ENCODE results near the gene ILDR1. TPM values are rescaled to one million over a fixed set of nuclear protein-coding genes. Genes with fewer than 3 reads are reported as not detected.

Gene ILDR1
- total RNA-seq, 6 experiments from 2014 or later = 0.12 to 0.88 (median 0.33) TPM; not detected in 1

Small RNA genes within 50 kb of the gene (small RNA-seq; reads per million reads assigned to genes)
- gene RF00019 = 0 reads per million in 2 experiments

Other genes starting within 250 kb of the ILDR1 start
- 1 to 10 TPM; 3.6 to 8.8 (median 5.4) TPM for gene IQCB1, start 187.2 kb downstream of the ILDR1 start, total RNA-seq
- 1 to 10 TPM; 1.4 to 3.0 (median 2.0) TPM for gene EAF2, start 187.0 kb downstream of the ILDR1 start, total RNA-seq
- gene SLC15A2, start 127.8 kb downstream of the ILDR1 start, total RNA-seq = 1 to 10 TPM in 3 of 6 experiments, under 1 TPM in 3; 0.18 to 1.7 (median 0.97) TPM
- 1 to 10 TPM in 5 of 6 experiments, under 1 TPM in 1; 0.97 to 6.7 (median 3.4) TPM for gene CD86, start 33.1 kb upstream of the ILDR1 start, total RNA-seq
- under 1 TPM in 5 of 6 experiments, not detected in 1; 0.06 to 0.16 (median 0.13) TPM for gene CASR, start 161.4 kb upstream of the ILDR1 start, total RNA-seq